ENCODE results near the gene FERMT3.
"Not testable (repeated sequence)": the region's sequence is repeated elsewhere in the genome, so short reads cannot be mapped to it uniquely, and the experiment has no call there.

DNA sequence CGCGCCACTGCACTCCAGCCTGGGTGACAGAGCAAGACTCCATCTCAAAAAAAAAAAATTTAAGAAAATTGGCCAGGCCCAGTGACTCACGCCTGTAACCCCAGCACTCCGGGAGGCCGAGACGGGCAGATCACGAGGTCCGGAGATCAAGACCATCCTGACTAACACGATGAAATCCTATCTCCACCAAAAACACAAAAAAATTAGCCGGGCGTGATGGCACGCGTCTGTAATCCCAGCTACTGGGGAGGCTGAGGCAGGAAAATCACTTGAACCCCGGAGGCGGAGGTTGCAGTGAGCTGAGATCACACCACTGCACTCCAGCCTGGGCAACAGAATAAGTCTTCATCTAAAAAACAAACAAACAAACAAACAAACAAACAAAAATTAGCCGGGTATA lies 43.8 kb upstream of the FERMT3 start:
- not testable (repeated sequence) for TF ChIP-seq SUZ12 (IDR thresholded peaks at IDR 0.05; ENCODE audit: extremely low read depth, insufficient read depth, insufficient read length); YY1 (IDR thresholded peaks at IDR 0.05; ENCODE audit: insufficient read depth, insufficient read length); ZNF274 (IDR thresholded peaks at IDR 0.05; ENCODE audit: low read depth, low read length)
